GM18498 (cell line): ENCODE results near the gene MCOLN1.

Source experiments
- ATAC-seq: cut with Tn5 transposase; IDR thresholded peaks from one replicate; pipeline ENCODE4 v1.9.1; 2021; ENCODE audit warnings: mild to moderate bottlenecking, moderate library complexity; ENCODE audit not compliant: unreplicated experiment

Gene MCOLN1

DNA sequence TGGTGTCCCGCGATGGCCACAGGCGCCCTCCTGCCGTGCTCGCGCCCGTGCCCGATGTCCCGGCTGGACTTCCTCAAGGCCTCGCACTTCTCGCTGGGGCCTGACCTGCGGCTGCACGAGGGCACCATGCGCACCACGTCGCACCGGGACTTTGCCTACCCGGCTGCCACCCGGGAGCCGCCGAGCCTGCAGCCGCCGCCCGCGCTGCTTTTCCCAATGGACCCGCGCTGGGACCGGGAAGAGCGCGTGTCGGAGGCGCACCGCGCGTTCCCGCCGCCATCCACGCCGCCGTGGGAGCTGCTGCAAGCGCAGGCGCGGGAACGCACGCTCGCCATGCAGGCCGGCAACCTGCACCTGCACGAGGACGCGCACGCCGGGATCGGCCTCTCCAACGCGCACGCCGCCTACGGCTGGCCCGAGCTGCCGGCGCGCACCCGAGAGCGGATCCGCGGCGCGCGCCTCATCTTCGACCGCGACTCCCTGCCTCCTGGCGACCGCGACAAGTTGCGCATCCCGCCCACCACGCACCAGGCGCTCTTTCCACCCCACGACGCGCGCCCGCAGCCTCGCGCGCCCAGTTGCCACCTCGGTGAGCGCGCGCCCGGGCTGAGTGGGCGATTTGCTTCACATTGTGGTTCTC lies 21.5 kb upstream of the MCOLN1 start:
- no peak for ATAC-seq

- no peak for ATAC-seq
These were observed 19.9 kb upstream of the MCOLN1 start for GRCh38 chr19:7502552-7502951.

DNA sequence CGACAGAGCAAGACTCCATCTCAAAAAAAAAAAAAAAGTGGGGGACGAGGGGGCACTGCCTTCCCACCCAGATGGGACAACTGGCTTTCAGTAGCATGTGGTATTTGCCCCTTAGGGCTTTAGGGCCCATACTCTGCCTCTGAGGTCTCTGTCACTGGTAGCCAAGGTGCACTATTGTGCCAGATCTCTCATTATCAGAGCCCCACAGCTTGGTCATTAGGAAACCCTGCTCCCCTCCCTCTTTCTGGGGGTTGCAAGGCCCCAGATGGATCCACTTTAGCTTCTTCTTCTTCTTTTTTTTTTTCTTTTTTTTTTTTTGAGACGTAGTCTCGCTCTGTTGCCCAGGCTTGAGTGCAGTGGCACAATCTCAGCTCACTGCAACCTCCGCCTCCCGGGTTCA lies 17.7 kb upstream of the MCOLN1 start:
- no peak for ATAC-seq

- ATAC-seq, result no peak
These were observed 17.1 kb upstream of the MCOLN1 start for GRCh38 chr19:7505288-7505681.

DNA sequence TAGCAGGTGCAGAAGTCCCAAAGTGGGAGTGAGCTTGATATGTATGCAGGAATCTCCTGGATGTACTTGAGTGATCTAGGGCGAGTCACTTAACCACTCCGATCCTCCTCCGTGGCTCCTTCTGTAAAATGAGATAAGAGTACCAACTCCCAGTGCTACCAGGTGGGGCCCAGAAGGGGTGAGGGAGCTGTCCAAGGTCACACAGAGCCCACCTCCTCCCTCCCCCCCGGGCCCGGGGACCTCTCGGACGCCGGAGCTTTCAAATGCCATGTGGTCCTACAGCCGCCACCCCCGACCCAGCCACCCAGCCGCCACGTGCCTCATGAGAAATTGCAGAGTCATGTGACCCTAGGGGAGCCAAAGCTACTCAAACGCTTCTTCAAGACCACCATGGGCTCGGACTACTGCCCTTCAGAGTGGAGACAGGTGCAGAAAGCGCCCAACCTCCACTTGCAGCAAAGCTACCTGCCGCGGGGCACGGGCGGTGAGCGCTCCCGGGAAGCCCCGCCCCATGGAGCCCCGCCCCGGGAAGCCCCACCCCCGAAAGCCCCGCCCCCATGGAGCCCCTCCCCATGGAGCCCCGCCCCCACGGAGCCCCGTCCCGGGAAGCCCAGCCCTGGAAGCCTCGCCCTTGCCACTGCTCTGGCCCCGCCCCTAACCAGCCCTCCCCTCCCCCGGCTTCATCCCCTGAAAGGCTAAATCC lies 16.6 kb upstream of the MCOLN1 start:
- ATAC-seq, result no peak

- no peak for ATAC-seq
These were observed 15.8 kb upstream of the MCOLN1 start for GRCh38 chr19:7506385-7507328.

DNA sequence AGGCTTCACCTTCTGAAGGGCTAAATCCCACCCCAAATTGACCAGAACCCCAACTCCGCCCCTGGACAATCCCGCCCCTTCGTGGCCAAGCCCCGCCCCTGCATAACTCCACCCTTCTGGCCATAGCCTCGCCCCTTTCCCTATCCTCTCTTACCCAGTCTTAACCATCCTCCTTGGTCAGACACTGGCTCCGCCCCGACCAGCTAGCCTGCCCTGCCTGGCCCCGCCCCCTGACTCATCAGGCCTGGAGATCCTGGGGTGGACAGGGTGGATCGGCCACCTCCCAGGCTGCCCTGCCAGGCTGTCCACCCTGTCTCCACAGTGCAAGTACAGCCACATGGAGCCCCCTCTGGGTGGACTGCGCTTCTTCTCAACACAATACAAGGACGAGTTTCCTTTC lies 14.5 kb upstream of the MCOLN1 start:
- ATAC-seq, result no peak

- no peak for ATAC-seq
These were observed 12.8 kb upstream of the MCOLN1 start for GRCh38 chr19:7509625-7510024.

- no peak for ATAC-seq
These were observed 10.0 kb upstream of the MCOLN1 start for GRCh38 chr19:7512400-7512851.

- ATAC-seq, result no peak
These were observed 8.4 kb upstream of the MCOLN1 start for GRCh38 chr19:7513809-7514642.

DNA sequence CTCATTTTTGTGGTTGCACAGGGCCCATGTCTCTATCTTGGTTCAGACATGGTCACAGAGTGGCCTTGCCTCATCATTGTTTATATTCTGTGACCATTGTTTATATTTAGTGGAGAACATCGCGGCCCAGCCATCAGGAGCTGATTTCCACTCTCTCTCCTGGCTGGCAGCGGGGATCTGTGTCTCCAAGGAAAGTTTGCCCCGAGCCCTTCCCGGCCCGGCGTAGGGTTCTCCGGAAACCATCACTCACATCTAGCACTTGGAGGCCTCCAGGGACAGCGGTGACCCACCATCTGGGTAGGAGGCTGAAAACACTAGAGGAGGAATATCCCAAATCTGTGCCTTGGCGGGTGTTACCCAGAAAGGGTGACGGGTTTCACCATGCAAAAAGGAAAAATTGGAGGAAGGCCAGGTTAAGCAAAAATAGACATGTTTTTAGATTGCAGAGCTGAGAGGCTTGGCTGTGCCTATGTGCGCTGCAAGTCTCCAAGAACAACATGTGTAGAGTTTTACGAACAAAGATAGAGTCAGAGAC lies 7.2 kb upstream of the MCOLN1 start:
- no peak for ATAC-seq

- peak; percentile 56 for ATAC-seq
These were observed 6.7 kb upstream of the MCOLN1 start, which contains the start of gene ZNF358 for GRCh38 chr19:7515645-7516151. Gene ZNF358 (plus strand): TSS chr19:7516103. CDS start chr19:7519243, 3,140 bp downstream.

- no peak for ATAC-seq
These were observed 6.1 kb upstream of the MCOLN1 start for GRCh38 chr19:7516333-7516732.

DNA sequence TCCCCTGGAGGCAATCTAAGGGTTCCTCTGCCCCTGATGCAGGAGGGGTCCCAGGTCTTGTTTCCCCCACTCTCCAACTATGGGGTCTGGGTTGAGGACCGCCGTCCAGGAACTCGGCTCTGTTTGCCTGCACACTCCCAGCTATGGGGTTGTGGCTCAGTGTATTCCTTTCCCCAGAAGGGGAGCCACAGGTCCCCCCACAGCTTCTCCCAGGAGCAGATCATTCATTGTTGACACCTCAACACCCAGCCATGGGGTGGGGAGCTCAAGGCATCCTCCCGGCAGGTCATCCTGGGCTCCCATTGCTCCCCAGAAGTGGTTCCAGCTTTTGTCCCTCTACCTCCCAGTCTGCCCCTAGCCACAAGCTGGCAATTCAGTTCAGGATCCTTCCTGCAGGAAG lies 5.5 kb upstream of the MCOLN1 start:
- no peak for ATAC-seq

- no peak for ATAC-seq
These were observed 2.9 kb upstream of the MCOLN1 start for GRCh38 chr19:7519361-7520130.

GRCh38 chr19:7520131-7521051 lies 2.0 kb upstream of the MCOLN1 start:
- ATAC-seq, result no peak

GRCh38 chr19:7521551-7522071 lies 813 bp upstream of the MCOLN1 start:
- ATAC-seq, result no peak
